IPS-20b (cell line): Measurements from ENCODE around the gene MYBPH.

ENCODE experiments used
- H3K27ac ChIP-seq: one replicate; pipeline ENCODE4 v1.5.1; 2013; ENCODE audit warnings: low read length
- H3K27me3 ChIP-seq: 2 replicates; pipeline ENCODE4 v1.6.1; 2013; ENCODE audit warnings: mild to moderate bottlenecking, low read length, inconsistent platforms; ENCODE audit not compliant: insufficient read depth
- H3K36me3 ChIP-seq: 2 replicates; pipeline ENCODE4 v1.6.1; 2013; ENCODE audit warnings: low read depth, mild to moderate bottlenecking, inconsistent platforms, low read length, moderate library complexity; ENCODE audit not compliant: insufficient read depth
- H3K4me1 ChIP-seq: 2 replicates; pipeline ENCODE4 v1.6.1; 2013; ENCODE audit warnings: mild to moderate bottlenecking, control low read depth, inconsistent platforms, low read length, moderate library complexity; ENCODE audit not compliant: insufficient read depth
- H3K4me3 ChIP-seq: 2 replicates; pipeline ENCODE4 v1.5.1; 2013; ENCODE audit warnings: mild to moderate bottlenecking, low read length, inconsistent platforms
- H3K9ac ChIP-seq: 2 replicates; pipeline ENCODE4 v1.6.1; 2013; ENCODE audit warnings: low read depth, mild to moderate bottlenecking, inconsistent platforms, low read length, moderate library complexity
- H3K9me3 ChIP-seq: 2 replicates; pipeline ENCODE4 v1.6.1; 2013; ENCODE audit warnings: mild to moderate bottlenecking, low read depth, low read length, inconsistent platforms; ENCODE audit not compliant: insufficient read depth

MYBPH gene

GRCh38 chr1:203121186-203122015 lies 54.2 kb downstream of the MYBPH start:
- H3K27me3 ChIP-seq = peaks cover 38% of the 10 kb centered on the region
- no peak overlapping the region for H3K27ac ChIP-seq

GRCh38 chr1:203120325-203121153 lies 55.1 kb downstream of the MYBPH start:
- no peaks in the 10 kb centered on the region for H3K36me3 ChIP-seq

More at GRCh38 chr1:203121186-203122015, 54.2 kb downstream of the MYBPH start:
- Histone ChIP-seq H3K9me3 (no peaks in the 10 kb centered on the region), H3K9ac (no peak overlapping the region), H3K4me3 (no peak overlapping the region), H3K4me1 (no peaks in the 10 kb centered on the region; the same call in 1 of the 2 replicates), H3K36me3 (no peaks in the 10 kb centered on the region)

More at GRCh38 chr1:203120325-203121153, 55.1 kb downstream of the MYBPH start:
- no peaks in the 10 kb centered on the region for H3K4me1 ChIP-seq
- H3K9me3 ChIP-seq = no peaks in the 10 kb centered on the region
- H3K4me3 ChIP-seq = no peak overlapping the region
- H3K27ac ChIP-seq = no peak overlapping the region
- peaks cover 35% of the 10 kb centered on the region for H3K27me3 ChIP-seq
- no peak overlapping the region for H3K9ac ChIP-seq
